Subcutaneous abdominal adipose tissue (tissue), 5 donors: Measurements from ENCODE around the gene SUCNR1.
"Not testable (repeated sequence)": the region's sequence is repeated elsewhere in the genome, so short reads cannot be mapped to it uniquely, and the experiment has no call there.

Experiments
- H3K27ac ChIP-seq: one replicate; pipeline ENCODE4 v1.7.0; 2013; ENCODE audit warnings: low read depth, mild to moderate bottlenecking, inconsistent platforms, low read length, moderate library complexity
- H3K27me3 ChIP-seq, 5 donors: one replicate each; pipeline ENCODE4 v1.7.0; 2013; ENCODE audit warnings: low read length in 5 of 5, inconsistent platforms in 1 of 5; ENCODE audit not compliant: control insufficient read depth in 5 of 5, insufficient read depth in 4 of 5
- H3K36me3 ChIP-seq, 5 donors: one replicate each; pipeline ENCODE4 v1.7.0; 2013; ENCODE audit warnings: low read length in 5 of 5; ENCODE audit not compliant: control insufficient read depth in 5 of 5, insufficient read depth in 5 of 5
- H3K4me1 ChIP-seq, 5 donors: one replicate each; pipeline ENCODE4 v1.7.0; 2013; ENCODE audit warnings: low read length in 5 of 5, mild to moderate bottlenecking in 3 of 5, moderate library complexity in 1 of 5; ENCODE audit not compliant: control insufficient read depth in 5 of 5, insufficient read depth in 5 of 5
- H3K4me3 ChIP-seq, 5 donors: one replicate each; pipeline ENCODE4 v1.7.0; 2013; ENCODE audit warnings: low read length in 5 of 5, low read depth in 1 of 5
- H3K9ac ChIP-seq, 5 donors: one replicate each; pipeline ENCODE4 v1.7.0; 2013; ENCODE audit warnings: low read length in 5 of 5, mild to moderate bottlenecking in 4 of 5, moderate library complexity in 3 of 5
- H3K9me3 ChIP-seq, 5 donors: one replicate each; pipeline ENCODE4 v1.7.0; 2013; ENCODE audit warnings: low read length in 5 of 5; ENCODE audit not compliant: control insufficient read depth in 5 of 5
- donor health status: healthy.
- donor health status: healthy.
- donor health status: healthy.
- donor health status: healthy.
- donor health status: healthy.

The SUCNR1 gene

GRCh38 chr3:151873398-151873797, at the start of gene SUCNR1:
TSS of gene SUCNR1 (plus strand) at chr3:151873643. CDS start at chr3:151879893, 6,250 bp downstream.
- peaks cover 0 to 27% (median 8%) of the 10 kb centered on the region in 5 donors for H3K4me1 ChIP-seq
- no peaks in the 10 kb centered on the region for H3K36me3 ChIP-seq
- no peak within 1 kb of the TSS for H3K9ac ChIP-seq
- H3K27me3 ChIP-seq, result no peaks in the 10 kb centered on the region
- no peaks in the 10 kb centered on the region for H3K9me3 ChIP-seq
- H3K27ac ChIP-seq, result no peak within 1 kb of the TSS
- peak within 1 kb of the TSS in 2 of 5 donors; percentile 3 to 47 for H3K4me3 ChIP-seq

GRCh38 chr3:151827816-151828215, 45.6 kb upstream of the SUCNR1 start:
- Histone ChIP-seq H3K36me3 (no peaks in the 10 kb centered on the region), H3K4me1 (no peaks in the 10 kb centered on the region), H3K9ac (no peak overlapping the region), H3K4me3 (no peak overlapping the region), H3K9me3 (peaks cover 0 to 5% (median 0%) of the 10 kb centered on the region in 5 donors), H3K27ac (no peak overlapping the region), H3K27me3 (no peaks in the 10 kb centered on the region)

- no peak overlapping the region for H3K27ac ChIP-seq
- no peaks in the 10 kb centered on the region for H3K9me3 ChIP-seq
These were observed 37.5 kb upstream of the SUCNR1 start for GRCh38 chr3:151835751-151836525.

GRCh38 chr3:151837057-151837456, 36.4 kb upstream of the SUCNR1 start:
- Histone ChIP-seq H3K4me3 (no peak overlapping the region), H3K4me1 (peaks cover 0 to 7% (median 7%) of the 10 kb centered on the region in 5 donors), H3K27me3 (no peaks in the 10 kb centered on the region), H3K9me3 (no peaks in the 10 kb centered on the region), H3K9ac (no peak overlapping the region), H3K36me3 (no peaks in the 10 kb centered on the region), H3K27ac (no peak overlapping the region)

More at GRCh38 chr3:151835751-151836525, 37.5 kb upstream of the SUCNR1 start:
- no peak overlapping the region for H3K4me3 ChIP-seq
- no peaks in the 10 kb centered on the region for H3K36me3 ChIP-seq
- H3K4me1 ChIP-seq, result peaks cover 0 to 7% (median 7%) of the 10 kb centered on the region in 5 donors
- no peaks in the 10 kb centered on the region for H3K27me3 ChIP-seq
- H3K9ac ChIP-seq, result no peak overlapping the region

- Histone ChIP-seq H3K4me1 (peaks cover 0 to 7% (median 7%) of the 10 kb centered on the region in 5 donors), H3K36me3 (no peaks in the 10 kb centered on the region), H3K27ac (no peak overlapping the region), H3K9me3 (no peaks in the 10 kb centered on the region), H3K27me3 (no peaks in the 10 kb centered on the region), H3K4me3 (peak overlapping the region; percentile 37 to 62 (median 56)), H3K9ac (no peak overlapping the region)
These were observed 34.7 kb upstream of the SUCNR1 start for GRCh38 chr3:151838574-151839312.

GRCh38 chr3:151839313-151839631, 34.2 kb upstream of the SUCNR1 start:
- Histone ChIP-seq H3K36me3 (no peaks in the 10 kb centered on the region), H3K27ac (no peak overlapping the region), H3K4me1 (peaks cover 0 to 5% (median 4%) of the 10 kb centered on the region in 5 donors), H3K9ac (no peak overlapping the region), H3K4me3 (no peak overlapping the region), H3K9me3 (no peaks in the 10 kb centered on the region), H3K27me3 (no peaks in the 10 kb centered on the region)

GRCh38 chr3:151841801-151842200, 31.6 kb upstream of the SUCNR1 start:
- Histone ChIP-seq H3K4me1 (peaks cover 0 to 5% (median 2%) of the 10 kb centered on the region in 5 donors), H3K27me3 (no peaks in the 10 kb centered on the region), H3K4me3 (no peak overlapping the region), H3K9me3 (no peaks in the 10 kb centered on the region), H3K27ac (no peak overlapping the region), H3K9ac (no peak overlapping the region), H3K36me3 (no peaks in the 10 kb centered on the region)

- no peaks in the 10 kb centered on the region for H3K27me3 ChIP-seq
- no peak overlapping the region for H3K9ac ChIP-seq
- H3K36me3 ChIP-seq, result no peaks in the 10 kb centered on the region
- H3K9me3 ChIP-seq, result no peaks in the 10 kb centered on the region
- H3K4me3 ChIP-seq, result no peak overlapping the region
- no peak overlapping the region for H3K27ac ChIP-seq
- H3K4me1 ChIP-seq, result peaks cover 0 to 3% (median 0%) of the 10 kb centered on the region in 5 donors
These were observed 30.2 kb upstream of the SUCNR1 start for GRCh38 chr3:151843275-151843674.

GRCh38 chr3:151845306-151845905, 28.0 kb upstream of the SUCNR1 start:
- Histone ChIP-seq H3K27ac (no peak overlapping the region), H3K36me3 (no peaks in the 10 kb centered on the region), H3K9ac (no peak overlapping the region), H3K9me3 (peaks cover 0 to 9% (median 0%) of the 10 kb centered on the region in 5 donors), H3K4me1 (no peaks in the 10 kb centered on the region), H3K27me3 (no peaks in the 10 kb centered on the region), H3K4me3 (no peak overlapping the region)

- not testable (repeated sequence) for H3K4me3 ChIP-seq, H3K4me1 ChIP-seq, H3K9ac ChIP-seq, H3K27me3 ChIP-seq, H3K27ac ChIP-seq, H3K36me3 ChIP-seq
- H3K9me3 ChIP-seq, result peaks cover 0 to 15% (median 3%) of the 10 kb centered on the region in 5 donors
These were observed 23.4 kb upstream of the SUCNR1 start for GRCh38 chr3:151850065-151850464.
